Liver (tissue), 9 donors: ENCODE data around the gene ATP12A. TPM values are rescaled to one million over a fixed set of nuclear protein-coding genes. Genes with fewer than 3 reads are reported as not detected.

Source experiments
- DNase-seq: peaks from one replicate; pipeline ENCODE4 v3.0.0-alpha.2; 2017; ENCODE audit warnings: low spot score
- H3K27ac ChIP-seq, 2 donors: one replicate each; pipeline ENCODE4 v1.7.0; 2013; ENCODE audit warnings: inconsistent platforms in 2 of 2, low read length in 2 of 2, control low read depth in 1 of 2, low read depth in 1 of 2, mild to moderate bottlenecking in 1 of 2
- H3K27me3 ChIP-seq, 4 donors: one replicate each; pipeline versions ENCODE4 v1.6.1 to v1.7.0; 2013; ENCODE audit warnings: low read length in 3 of 4, inconsistent platforms in 1 of 4, mild to moderate bottlenecking in 1 of 4, moderate library complexity in 1 of 4; ENCODE audit not compliant: control insufficient read depth in 4 of 4, insufficient read depth in 4 of 4
- H3K36me3 ChIP-seq, 4 donors: one replicate each; pipeline versions ENCODE4 v1.6.1 to v1.7.0; 2013; ENCODE audit warnings: low read length in 3 of 4, mild to moderate bottlenecking in 3 of 4, low read depth in 1 of 4, moderate library complexity in 1 of 4; ENCODE audit not compliant: control insufficient read depth in 4 of 4, insufficient read depth in 3 of 4
- H3K4me1 ChIP-seq, 4 donors: one replicate each; pipeline versions ENCODE4 v1.6.1 to v1.7.0; 2013; ENCODE audit warnings: low read length in 3 of 4, mild to moderate bottlenecking in 3 of 4, moderate library complexity in 1 of 4; ENCODE audit not compliant: control insufficient read depth in 4 of 4, insufficient read depth in 4 of 4
- H3K4me3 ChIP-seq, 3 donors: one replicate each; pipeline versions ENCODE4 v1.6.1 to v1.7.0; 2013; ENCODE audit warnings: low read length in 3 of 3, control low read depth in 1 of 3, low read depth in 1 of 3, mild to moderate bottlenecking in 1 of 3
- H3K9ac ChIP-seq, 2 donors: one replicate each; pipeline ENCODE4 v1.7.0; 2013; ENCODE audit warnings: low read length in 2 of 2, mild to moderate bottlenecking in 2 of 2, moderate library complexity in 2 of 2, control low read depth in 1 of 2, low read depth in 1 of 2
- H3K9me3 ChIP-seq, 4 donors: one replicate each; pipeline versions ENCODE4 v1.6.1 to v1.7.0; 2013; ENCODE audit warnings: low read length in 3 of 4; ENCODE audit not compliant: control insufficient read depth in 4 of 4
- ATF3 ChIP-seq: IDR thresholded peaks from 2 replicates; pipeline ENCODE4 v1.6.1; 2016; ENCODE audit warnings: antibody characterized with exemption
- CTCF ChIP-seq: fragments of 150-350 bp; IDR thresholded peaks from 2 replicates; pipeline ENCODE4 v1.5.1; 2017; ENCODE audit warnings: improper control_type of control experiment, low read depth, low read length; ENCODE audit not compliant: missing input control
- EGR1 ChIP-seq, 2 donors: IDR thresholded peaks; 2 replicates each; pipeline ENCODE4 v1.6.1; 2016 to 2018; ENCODE audit warnings: antibody characterized with exemption in 2 of 2, low read depth in 2 of 2
- FOXA1 ChIP-seq: IDR thresholded peaks from 2 replicates; pipeline ENCODE4 v1.6.1; 2016; ENCODE audit warnings: antibody characterized with exemption
- FOXA2 ChIP-seq: IDR thresholded peaks from 2 replicates; pipeline ENCODE4 v1.6.1; 2016; ENCODE audit warnings: antibody characterized with exemption
- GABPA ChIP-seq, 2 donors: IDR thresholded peaks in 1 of 2; conservative IDR thresholded peaks in 1 of 2; 2 replicates each; pipeline ENCODE4 v1.6.1; 2016; ENCODE audit warnings: antibody characterized with exemption in 2 of 2, mild to moderate bottlenecking in 1 of 2, moderate library complexity in 1 of 2
- HNF4A ChIP-seq, 2 donors: conservative IDR thresholded peaks; 2 replicates each; pipeline ENCODE4 v1.6.1; 2016; ENCODE audit warnings: antibody characterized with exemption in 2 of 2, mild to moderate bottlenecking in 2 of 2
- HNF4G ChIP-seq: IDR thresholded peaks from 2 replicates; pipeline ENCODE4 v1.6.1; 2016; ENCODE audit warnings: antibody characterized with exemption
- JUND ChIP-seq, 2 donors: IDR thresholded peaks; 2 replicates each; pipeline ENCODE4 v1.6.1; 2016; ENCODE audit warnings: antibody characterized with exemption in 2 of 2
- MAX ChIP-seq: IDR thresholded peaks from 2 replicates; pipeline ENCODE4 v1.6.1; 2016; ENCODE audit warnings: antibody characterized with exemption
- NR2F2 ChIP-seq: IDR thresholded peaks from 2 replicates; pipeline ENCODE4 v1.6.1; 2016; ENCODE audit warnings: antibody characterized with exemption
- RAD21 ChIP-seq, 2 donors: IDR thresholded peaks; 2 replicates each; pipeline ENCODE4 v1.6.1; 2016; ENCODE audit warnings: antibody characterized with exemption in 2 of 2, mild to moderate bottlenecking in 2 of 2
- REST ChIP-seq: IDR thresholded peaks from 2 replicates; pipeline ENCODE4 v1.6.1; 2016; ENCODE audit warnings: antibody characterized with exemption, mild to moderate bottlenecking
- RXRA ChIP-seq, 2 donors: IDR thresholded peaks; 2 replicates each; pipeline ENCODE4 v1.6.1; 2017 to 2018; ENCODE audit warnings: antibody characterized with exemption in 2 of 2, mild to moderate bottlenecking in 1 of 2
- SP1 ChIP-seq: IDR thresholded peaks from 2 replicates; pipeline ENCODE4 v1.6.1; 2018; ENCODE audit warnings: antibody characterized with exemption, mild to moderate bottlenecking
- TAF1 ChIP-seq: conservative IDR thresholded peaks from 2 replicates; pipeline ENCODE4 v1.6.1; 2016; ENCODE audit warnings: antibody characterized with exemption, mild to moderate bottlenecking
- YY1 ChIP-seq: IDR thresholded peaks from 2 replicates; pipeline ENCODE4 v1.6.1; 2016; ENCODE audit warnings: antibody characterized with exemption, mild to moderate bottlenecking
- ZBTB33 ChIP-seq: IDR thresholded peaks from 2 replicates; pipeline ENCODE4 v1.6.1; 2016; ENCODE audit warnings: antibody characterized with exemption
- WGBS: extraction: QIAGEN DNeasy Blood & Tissue Kit; methylation state at CpG from one replicate; pipeline ENCODE4 v1.1.7; 2013; 5-methylcytosine and 5-hydroxymethylcytosine counted together
- polyA plus RNA-seq, 2 donors: library from polyadenylated mRNA; stranded (reverse) in 1 of 2; unstranded in 1 of 2; fragments of 200-250 nt in 1 of 2; fragments of >200 nt in 1 of 2; fragmentation: Nextera tagmentation in 1 of 2; extraction: Ambion mirVana in 1 of 2; gene quantifications; one replicate each; pipeline versions ENCODE4 v1.2.1 to v1.2.3, GENCODE V29; 2013 to 2015
- total RNA-seq, 2 donors: library from RNA; depleted of rRNA; stranded (reverse); fragments of >200 nt; gene quantifications; one replicate each; pipeline ENCODE4 v1.2.3, GENCODE V29; 2014
- donor health status: healthy.
- donor health status: healthy.
- donor health status: healthy.
- donor health status: healthy.
- donor health status: healthy.

ATP12A gene
- total and polyA plus RNA-seq, 4 donors, result under 0.01 TPM; not detected in 3

- no peak for DNase-seq
- Histone ChIP-seq H3K27me3 (peaks cover 0 to 6% (median 0%) of the 10 kb centered on the region in 4 donors), H3K36me3 (no peaks in the 10 kb centered on the region), H3K9ac (no peak overlapping the region), H3K27ac (peak overlapping the region in 1 of 2 donors; percentile 56), H3K4me1 (peaks cover 7 to 12% (median 10%) of the 10 kb centered on the region in 4 donors), H3K9me3 (no peaks in the 10 kb centered on the region), H3K4me3 (no peak overlapping the region)
- 19% methylated on average over 5 of the region's 5 CpGs for WGBS
- TF ChIP-seq TAF1, result no peak
- TF ChIP-seq SP1, result peak; percentile 44
- TF ChIP-seq RXRA (IDR thresholded peaks at IDR 0.05), result peak; percentile 78 to 82
- no peak for TF ChIP-seq MAX
- no peak for TF ChIP-seq FOXA2
- TF ChIP-seq EGR1 (IDR thresholded peaks at IDR 0.05; ENCODE audit: low read depth in 2 of 2), result no peak
- no peak for TF ChIP-seq GABPA (IDR thresholded peaks at IDR 0.05 in 1 of 2, conservative IDR thresholded peaks at IDR 0.05 in 1 of 2)
- TF ChIP-seq NR2F2, result no peak
- TF ChIP-seq ATF3, result no peak
- TF ChIP-seq HNF4G, result no peak
- no peak for TF ChIP-seq FOXA1
- TF ChIP-seq ZBTB33, result no peak
- TF ChIP-seq YY1, result peak; percentile 49
- TF ChIP-seq HNF4A (conservative IDR thresholded peaks at IDR 0.05), result peak in 1 of 2 donors; percentile 30
- no peak for TF ChIP-seq CTCF
- no peak for TF ChIP-seq REST
- no peak for TF ChIP-seq RAD21 (IDR thresholded peaks at IDR 0.05)
- TF ChIP-seq JUND (IDR thresholded peaks at IDR 0.05), result no peak
These were observed 3.1 kb downstream of the ATP12A start for GRCh38 chr13:24683351-24683750.
